ENCODE data around the gene KRT36. TPM values are rescaled to one million over a fixed set of nuclear protein-coding genes. Genes with fewer than 3 reads are reported as not detected.
A peak's percentile ranks its signal among the peaks of the same experiment; 100 is the strongest.

The KRT36 gene
- total and polyA plus RNA-seq, 2 donors (not counting 3 experiments of a cell fraction or from before 2014, with no cell fraction given) = 0.04 TPM; not detected in 1

- Histone ChIP-seq H4K20me1 (replicated peaks; ENCODE audit: control insufficient read depth, extremely low read depth, insufficient read depth, low read length) (no peaks in the 10 kb centered on the region), H3K79me2 (ENCODE audit: control insufficient read depth, insufficient read depth, low read length) (no peaks in the 10 kb centered on the region), H3K27ac (ENCODE audit: insufficient read depth, low read depth, low read length) (no peak overlapping the region), H3K4me1 (ENCODE audit: control insufficient read depth, extremely low read depth, insufficient read depth, low read length) (no peaks in the 10 kb centered on the region), H3K4me2 (ENCODE audit: insufficient read depth, low read length) (no peak overlapping the region), H3K9me3 (replicated peaks; ENCODE audit: control insufficient read depth, insufficient read depth, low read length) (no peaks in the 10 kb centered on the region), H3K9ac (replicated peaks; ENCODE audit: extremely low read depth, insufficient read depth, low read length) (no peak overlapping the region), H3K36me3 (ENCODE audit: control insufficient read depth in 2 of 2, extremely low read depth in 1 of 2, insufficient read depth in 2 of 2, low read length in 2 of 2) (no peaks in the 10 kb centered on the region), H3K9me1 (replicated peaks; ENCODE audit: control insufficient read depth, extremely low read depth, insufficient read depth, low read length) (no peaks in the 10 kb centered on the region), H3K4me3 (replicated peaks in 1 of 3; ENCODE audit: insufficient read depth in 1 of 3, low read depth in 1 of 3, low read length in 3 of 3) (no peak overlapping the region), H2AFZ (ENCODE audit: low read depth, low read length) (peak overlapping the region; percentile 24), H3K27me3 (ENCODE audit: control insufficient read depth in 2 of 2, insufficient read depth in 2 of 2, low read length in 2 of 2) (no peaks in the 10 kb centered on the region)
- CTCF ChIA-PET = interaction anchor here (0.7 to 6.3 kb wide), 5 partner anchors 10 to 892 kb away, joined by 3 to 33 read pairs (median 4); no protein-coding TSS in a partner anchor
- FAIRE-seq (no peak), DNase-seq (ENCODE audit: low read depth, low spot score) (no peak)
- dilution Hi-C loops (cut with MboI; ENCODE audit: extremely low pct_ligation_motif_present, low sequenced_read_pairs) (no loop called here), intact Hi-C loops (cut with micrococcal nuclease) (no loop called here)
- TF ChIP-seq GATA2 (IDR thresholded peaks at IDR 0.05; ENCODE audit: insufficient read depth, insufficient read length, low read depth, low read length) (no peak), CTCF (IDR thresholded peaks at IDR 0.05; ENCODE audit: extremely low read depth in 1 of 2, insufficient read depth in 1 of 2, low read depth in 1 of 2, low read length in 2 of 2) (no peak), POLR2A (IDR thresholded peaks at IDR 0.05; ENCODE audit: low read depth, low read length) (no peak), FOS (IDR thresholded peaks at IDR 0.05; ENCODE audit: borderline replicate concordance, insufficient read depth, low read length) (no peak), EZH2 (IDR thresholded peaks at IDR 0.05; ENCODE audit: borderline replicate concordance, low read depth, low read length, severe bottlenecking) (no peak), MYC (IDR thresholded peaks at IDR 0.05; ENCODE audit: low read depth, low read length) (no peak), JUN (IDR thresholded peaks at IDR 0.05; ENCODE audit: borderline replicate concordance, insufficient read depth, insufficient read length, low read depth) (no peak), MAX (IDR thresholded peaks at IDR 0.05; ENCODE audit: insufficient read depth, insufficient read length) (no peak), POLR2AphosphoS5 (IDR thresholded peaks at IDR 0.05; ENCODE audit: insufficient read depth, low read depth, low read length) (no peak)
- POLR2A ChIA-PET = no interaction called here
- BruUV-seq (replicated peaks) = no TSS peak
Measured at GRCh38 chr17:41507315-41507880, 17.7 kb upstream of the KRT36 start.

Measured in endothelial cell of umbilical vein (primary cell).